NT2/D1 (cell line): Measurements from ENCODE around the gene DCTN4.

ENCODE experiments used
- SUZ12 ChIP-seq: IDR thresholded peaks from 2 replicates; pipeline ENCODE4 v1.6.1; 2011; ENCODE audit not compliant: insufficient read length, insufficient read depth; ENCODE audit errors: extremely low read depth
- YY1 ChIP-seq: IDR thresholded peaks from 2 replicates; pipeline ENCODE4 v1.6.1; 2011; ENCODE audit not compliant: insufficient read length, insufficient read depth
- ZNF274 ChIP-seq: IDR thresholded peaks from 2 replicates; pipeline ENCODE4 v1.6.1; 2011; ENCODE audit warnings: mild to moderate bottlenecking, low read depth, low read length

DNA sequence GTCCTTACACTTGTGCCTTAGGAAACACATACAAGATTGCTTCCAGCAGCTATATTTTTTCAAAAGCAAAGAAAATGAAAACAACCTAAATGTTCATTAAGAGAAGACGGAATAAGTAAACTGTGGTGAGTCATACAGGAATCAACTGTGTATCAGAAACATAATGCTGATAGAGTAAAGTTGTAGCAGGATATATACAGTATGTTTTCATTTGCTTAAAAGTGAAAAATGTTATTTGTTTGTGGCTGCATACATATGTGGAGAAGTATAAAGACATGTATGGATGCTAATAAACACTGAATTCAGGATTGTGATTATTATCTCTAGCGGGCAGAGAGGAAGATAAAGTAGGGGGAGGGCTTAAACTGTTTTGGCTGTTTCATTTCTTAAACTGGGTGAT is 8.3 kb downstream of the DCTN4 start:
- TF ChIP-seq SUZ12: no peak
- TF ChIP-seq YY1: no peak
- TF ChIP-seq ZNF274: no peak
